HEK293 (cell line): Measurements from ENCODE around the gene TMEM158.

Experiments used
- TCF7L2 ChIP-seq: IDR thresholded peaks from 2 replicates; pipeline ENCODE4 v1.6.1; 2011; ENCODE audit warnings: low read depth, mild to moderate bottlenecking, inconsistent platforms, low read length, moderate library complexity, borderline replicate concordance
- YY2 ChIP-seq: fragments of 450-650 bp; formaldehyde crosslinking; IDR thresholded peaks from 2 replicates; pipeline ENCODE4 v1.5.1; 2016; ENCODE audit warnings: missing biosample characterization, missing genetic modification characterization
- ZBTB17 ChIP-seq: fragments of 450-650 bp; formaldehyde crosslinking; IDR thresholded peaks from 2 replicates; pipeline ENCODE4 v1.5.1; 2016; ENCODE audit warnings: missing biosample characterization, missing genetic modification characterization
- TF ChIP-seq, protein P1 (sequence below): sonication (generic); formaldehyde crosslinking; IDR thresholded peaks from 2 replicates; pipeline ENCODE4 v1.8.1; 2022; ENCODE audit warnings: mild to moderate bottlenecking, moderate library complexity, missing genetic modification reagents
- TF ChIP-seq, protein P2 (sequence below): fragments of 450-650 bp; formaldehyde crosslinking; IDR thresholded peaks from 2 replicates; pipeline ENCODE4 v1.5.1; 2016; ENCODE audit warnings: missing biosample characterization, missing genetic modification characterization
- TF ChIP-seq, protein P3 (sequence below): fragments of 450-650 bp; formaldehyde crosslinking; IDR thresholded peaks from 2 replicates; pipeline ENCODE4 v1.5.1; 2016; ENCODE audit warnings: missing biosample characterization, missing genetic modification characterization, low read depth

DNA sequence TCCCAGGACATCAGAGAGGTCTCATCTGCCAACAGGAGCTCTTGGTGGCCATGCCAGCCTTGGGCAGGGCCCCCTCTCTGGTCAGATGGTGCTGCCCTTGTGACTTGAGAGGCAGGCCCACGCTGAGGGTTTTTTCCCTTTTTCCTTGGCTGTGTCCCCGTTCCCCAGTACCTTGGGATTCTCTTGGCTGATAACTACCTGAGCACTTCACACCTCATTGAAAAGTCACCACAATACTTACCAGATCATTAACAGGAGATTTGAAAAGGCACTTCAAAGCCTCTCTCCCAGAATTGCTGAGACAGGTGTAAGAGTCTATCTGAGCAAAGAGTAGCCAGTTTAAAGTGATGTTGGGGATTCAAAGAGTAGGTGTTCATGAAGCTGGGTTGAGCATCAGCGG lies 15.1 kb upstream of the TMEM158 start:
- TF ChIP-seq, protein P1, sequence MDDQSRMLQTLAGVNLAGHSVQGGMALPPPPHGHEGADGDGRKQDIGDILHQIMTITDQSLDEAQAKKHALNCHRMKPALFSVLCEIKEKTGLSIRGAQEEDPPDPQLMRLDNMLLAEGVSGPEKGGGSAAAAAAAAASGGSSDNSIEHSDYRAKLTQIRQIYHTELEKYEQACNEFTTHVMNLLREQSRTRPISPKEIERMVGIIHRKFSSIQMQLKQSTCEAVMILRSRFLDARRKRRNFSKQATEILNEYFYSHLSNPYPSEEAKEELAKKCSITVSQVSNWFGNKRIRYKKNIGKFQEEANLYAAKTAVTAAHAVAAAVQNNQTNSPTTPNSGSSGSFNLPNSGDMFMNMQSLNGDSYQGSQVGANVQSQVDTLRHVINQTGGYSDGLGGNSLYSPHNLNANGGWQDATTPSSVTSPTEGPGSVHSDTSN (CRISPR knock-in tag), result no peak
- no peak for TF ChIP-seq ZBTB17 (tag by site-specific recombination)
- TF ChIP-seq YY2, result no peak
- TF ChIP-seq, protein P2, sequence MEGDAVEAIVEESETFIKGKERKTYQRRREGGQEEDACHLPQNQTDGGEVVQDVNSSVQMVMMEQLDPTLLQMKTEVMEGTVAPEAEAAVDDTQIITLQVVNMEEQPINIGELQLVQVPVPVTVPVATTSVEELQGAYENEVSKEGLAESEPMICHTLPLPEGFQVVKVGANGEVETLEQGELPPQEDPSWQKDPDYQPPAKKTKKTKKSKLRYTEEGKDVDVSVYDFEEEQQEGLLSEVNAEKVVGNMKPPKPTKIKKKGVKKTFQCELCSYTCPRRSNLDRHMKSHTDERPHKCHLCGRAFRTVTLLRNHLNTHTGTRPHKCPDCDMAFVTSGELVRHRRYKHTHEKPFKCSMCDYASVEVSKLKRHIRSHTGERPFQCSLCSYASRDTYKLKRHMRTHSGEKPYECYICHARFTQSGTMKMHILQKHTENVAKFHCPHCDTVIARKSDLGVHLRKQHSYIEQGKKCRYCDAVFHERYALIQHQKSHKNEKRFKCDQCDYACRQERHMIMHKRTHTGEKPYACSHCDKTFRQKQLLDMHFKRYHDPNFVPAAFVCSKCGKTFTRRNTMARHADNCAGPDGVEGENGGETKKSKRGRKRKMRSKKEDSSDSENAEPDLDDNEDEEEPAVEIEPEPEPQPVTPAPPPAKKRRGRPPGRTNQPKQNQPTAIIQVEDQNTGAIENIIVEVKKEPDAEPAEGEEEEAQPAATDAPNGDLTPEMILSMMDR, result no peak
- TF ChIP-seq TCF7L2, result no peak
- TF ChIP-seq, protein P3, sequence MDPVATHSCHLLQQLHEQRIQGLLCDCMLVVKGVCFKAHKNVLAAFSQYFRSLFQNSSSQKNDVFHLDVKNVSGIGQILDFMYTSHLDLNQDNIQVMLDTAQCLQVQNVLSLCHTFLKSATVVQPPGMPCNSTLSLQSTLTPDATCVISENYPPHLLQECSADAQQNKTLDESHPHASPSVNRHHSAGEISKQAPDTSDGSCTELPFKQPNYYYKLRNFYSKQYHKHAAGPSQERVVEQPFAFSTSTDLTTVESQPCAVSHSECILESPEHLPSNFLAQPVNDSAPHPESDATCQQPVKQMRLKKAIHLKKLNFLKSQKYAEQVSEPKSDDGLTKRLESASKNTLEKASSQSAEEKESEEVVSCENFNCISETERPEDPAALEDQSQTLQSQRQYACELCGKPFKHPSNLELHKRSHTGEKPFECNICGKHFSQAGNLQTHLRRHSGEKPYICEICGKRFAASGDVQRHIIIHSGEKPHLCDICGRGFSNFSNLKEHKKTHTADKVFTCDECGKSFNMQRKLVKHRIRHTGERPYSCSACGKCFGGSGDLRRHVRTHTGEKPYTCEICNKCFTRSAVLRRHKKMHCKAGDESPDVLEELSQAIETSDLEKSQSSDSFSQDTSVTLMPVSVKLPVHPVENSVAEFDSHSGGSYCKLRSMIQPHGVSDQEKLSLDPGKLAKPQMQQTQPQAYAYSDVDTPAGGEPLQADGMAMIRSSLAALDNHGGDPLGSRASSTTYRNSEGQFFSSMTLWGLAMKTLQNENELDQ (tag by site-specific recombination), result no peak
